Left lung (tissue), 10 donors: ENCODE results near the gene AP3S2. TPM values are rescaled to one million over a fixed set of nuclear protein-coding genes. Genes with fewer than 3 reads are reported as not detected.
"Not testable (repeated sequence)": the region's sequence is repeated elsewhere in the genome, so short reads cannot be mapped to it uniquely, and the experiment has no call there.

Experiments
- ATAC-seq: fragments of 200-7000 bp; cut with Tn5 transposase; one replicate; pipeline ENCODE4 v1.9.1; 2020; ENCODE audit warnings: moderate library complexity
- DNase-seq, 4 donors: peaks; one replicate each; pipeline ENCODE4 v3.0.0-alpha.2; 2013 to 2020
- H3K27ac ChIP-seq, 2 donors: fragments of 200-600 bp; sonication (generic) in 1 of 2; one replicate each; pipeline versions ENCODE4 v1.5.0 to v1.8.0; 2020 to 2021
- H3K27me3 ChIP-seq, 2 donors: fragments of 200-600 bp; sonication (generic) in 1 of 2; one replicate each; pipeline versions ENCODE4 v1.5.0 to v1.8.0; 2020 to 2021
- H3K36me3 ChIP-seq, 2 donors: fragments of 200-600 bp; sonication (generic) in 1 of 2; one replicate each; pipeline versions ENCODE4 v1.5.0 to v1.8.0; 2020 to 2021
- H3K4me1 ChIP-seq, 2 donors: fragments of 200-600 bp; one replicate each; pipeline ENCODE4 v1.8.0; 2021
- H3K4me3 ChIP-seq, 2 donors: fragments of 200-600 bp; sonication (generic) in 1 of 2; one replicate each; pipeline versions ENCODE4 v1.5.0 to v1.8.0; 2020 to 2021; ENCODE audit warnings: mild to moderate bottlenecking in 1 of 2
- H3K9me3 ChIP-seq, 2 donors: fragments of 200-600 bp; sonication (generic) in 1 of 2; one replicate each; pipeline versions ENCODE4 v1.5.0 to v1.8.0; 2020 to 2021
- intact Hi-C, 2 donors: fragments of 100-400 bp; cut with DNase I; formaldehyde crosslinking; loops; one replicate each; pipeline versions ENCODE4 v1.11.2 to v1.14.2; 2022
- polyA plus RNA-seq, 6 donors: library from polyadenylated mRNA; unstranded; fragments of 120-200 nt; gene quantifications; one replicate each; pipeline ENCODE4 v1.2.1, GENCODE V29; 2013; ENCODE audit not compliant: insufficient read length in 6 of 6
- total RNA-seq, 2 donors: library from RNA; stranded (reverse); fragmentation: NEBNext Ultra II Directional; extraction: Animal tissue kit (Norgen Biotek cat#: 25700); gene quantifications; one replicate each; pipeline ENCODE4 v1.2.1, GENCODE V29; 2021
- TF ChIP-seq, protein P1 (sequence below), 2 donors: fragments of 200-600 bp; sonication (generic) in 1 of 2; IDR thresholded peaks; one replicate each; pipeline versions ENCODE4 v1.5.0 to v1.8.0; 2021; ENCODE audit warnings: antibody characterized with exemption in 2 of 2
- donor health status: DM: no; HTN: yes; CAD: no.
- donor health status: DM: no; HTN: no; CAD: no.

Gene AP3S2
- total and polyA plus RNA-seq, 8 donors, result 27.1 to 39.5 (median 33.7) TPM

DNA sequence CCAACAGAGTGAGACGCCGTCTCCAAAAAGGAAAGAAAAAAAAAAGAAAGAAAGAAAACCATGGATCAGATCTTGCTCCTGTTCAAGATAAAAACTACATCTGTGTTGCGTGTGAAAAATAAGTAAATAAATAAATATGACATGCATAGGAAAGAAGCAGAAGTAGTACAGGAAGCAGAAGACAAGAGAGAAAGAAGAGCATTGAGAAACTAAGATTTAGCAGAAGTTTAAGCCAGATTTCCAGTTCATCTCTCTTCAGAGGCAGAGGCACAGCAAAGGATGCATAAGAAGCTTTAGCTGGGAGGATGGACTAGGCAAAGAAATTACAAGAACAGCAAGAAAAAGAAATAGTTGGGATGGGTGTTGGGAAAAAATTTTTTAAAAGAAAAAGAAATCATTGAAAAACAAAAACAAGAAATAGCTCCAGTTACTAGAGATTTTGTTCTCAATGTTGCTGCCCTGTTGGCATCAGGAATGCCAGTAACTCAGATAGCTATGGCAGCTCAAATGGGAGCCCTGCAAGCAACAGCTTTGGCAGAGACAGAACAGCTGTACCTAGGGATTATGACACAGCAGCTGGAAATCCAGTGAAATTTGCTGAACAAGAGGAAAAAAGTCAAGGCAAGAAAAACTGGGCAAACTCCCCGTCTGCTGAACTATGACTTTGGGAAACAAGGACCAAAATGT is 17.3 kb downstream of the AP3S2 start:
- peak overlapping the region in 1 of 2 donors; percentile 75 for H3K27ac ChIP-seq
- H3K36me3 ChIP-seq, result peaks cover 0 to 50% of the 10 kb centered on the region in 2 donors
- H3K4me1 ChIP-seq, result peaks cover 0 to 29% of the 10 kb centered on the region in 2 donors
- TF ChIP-seq, protein P1, sequence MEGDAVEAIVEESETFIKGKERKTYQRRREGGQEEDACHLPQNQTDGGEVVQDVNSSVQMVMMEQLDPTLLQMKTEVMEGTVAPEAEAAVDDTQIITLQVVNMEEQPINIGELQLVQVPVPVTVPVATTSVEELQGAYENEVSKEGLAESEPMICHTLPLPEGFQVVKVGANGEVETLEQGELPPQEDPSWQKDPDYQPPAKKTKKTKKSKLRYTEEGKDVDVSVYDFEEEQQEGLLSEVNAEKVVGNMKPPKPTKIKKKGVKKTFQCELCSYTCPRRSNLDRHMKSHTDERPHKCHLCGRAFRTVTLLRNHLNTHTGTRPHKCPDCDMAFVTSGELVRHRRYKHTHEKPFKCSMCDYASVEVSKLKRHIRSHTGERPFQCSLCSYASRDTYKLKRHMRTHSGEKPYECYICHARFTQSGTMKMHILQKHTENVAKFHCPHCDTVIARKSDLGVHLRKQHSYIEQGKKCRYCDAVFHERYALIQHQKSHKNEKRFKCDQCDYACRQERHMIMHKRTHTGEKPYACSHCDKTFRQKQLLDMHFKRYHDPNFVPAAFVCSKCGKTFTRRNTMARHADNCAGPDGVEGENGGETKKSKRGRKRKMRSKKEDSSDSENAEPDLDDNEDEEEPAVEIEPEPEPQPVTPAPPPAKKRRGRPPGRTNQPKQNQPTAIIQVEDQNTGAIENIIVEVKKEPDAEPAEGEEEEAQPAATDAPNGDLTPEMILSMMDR (IDR thresholded peaks at IDR 0.05), result no peak
- no peak overlapping the region for H3K4me3 ChIP-seq
- ATAC-seq, result no peak
- intact Hi-C loops, result loop anchor here in 1 of 2 donors (5.0 kb wide), 1 partner anchor 114 kb away; no protein-coding TSS in a partner anchor
- no peak for DNase-seq
- H3K9me3 ChIP-seq, result no peaks in the 10 kb centered on the region
- no peaks in the 10 kb centered on the region for H3K27me3 ChIP-seq

DNA sequence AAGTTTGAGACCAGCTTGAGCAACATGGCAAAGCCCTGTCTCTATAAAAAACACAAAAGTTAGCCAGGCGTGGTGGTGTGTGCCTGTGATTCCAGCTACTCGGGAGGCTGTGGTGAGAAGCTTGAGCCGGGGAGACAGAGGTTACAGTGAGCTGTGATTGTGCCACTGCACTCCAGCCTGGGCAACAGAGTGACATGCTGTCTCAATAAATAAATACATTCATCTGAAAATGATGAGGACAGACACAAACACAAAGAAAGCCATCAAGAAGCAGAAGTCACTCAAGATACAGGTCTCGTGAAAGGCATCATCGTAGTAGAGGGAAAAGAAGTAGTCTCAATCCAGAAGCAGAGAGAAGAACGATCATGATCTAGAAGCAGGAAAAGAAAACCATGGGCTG is 18.1 kb downstream of the AP3S2 start:
- Histone ChIP-seq H3K27me3 (no peaks in the 10 kb centered on the region), H3K27ac (peak overlapping the region in 1 of 2 donors; percentile 75), H3K4me3 (no peak overlapping the region), H3K9me3 (no peaks in the 10 kb centered on the region), H3K4me1 (peaks cover 0 to 29% of the 10 kb centered on the region in 2 donors), H3K36me3 (peaks cover 0 to 55% of the 10 kb centered on the region in 2 donors)
- DNase-seq (no peak), ATAC-seq (no peak)
- intact Hi-C loops, result loop anchor here in 1 of 2 donors (5.0 kb wide), 1 partner anchor 113 kb away; no protein-coding TSS in a partner anchor
- TF ChIP-seq, protein P1 (IDR thresholded peaks at IDR 0.05), result no peak

GRCh38 chr15:89874926-89875564 is 18.7 kb downstream of the AP3S2 start:
- Histone ChIP-seq H3K36me3 (peaks cover 0 to 56% of the 10 kb centered on the region in 2 donors), H3K9me3 (no peaks in the 10 kb centered on the region), H3K27me3 (no peaks in the 10 kb centered on the region), H3K27ac (peak overlapping the region in 1 of 2 donors; percentile 75), H3K4me3 (no peak overlapping the region), H3K4me1 (peaks cover 0 to 29% of the 10 kb centered on the region in 2 donors)
- ATAC-seq, result peak; percentile 99
- peak; percentile 50 to 96 (median 81) for DNase-seq
- TF ChIP-seq, protein P1 (IDR thresholded peaks at IDR 0.05), result peak; percentile 94
- intact Hi-C loops, result loop anchor here in 1 of 2 donors (5.0 kb wide), 1 partner anchor 113 kb away; no protein-coding TSS in a partner anchor

DNA sequence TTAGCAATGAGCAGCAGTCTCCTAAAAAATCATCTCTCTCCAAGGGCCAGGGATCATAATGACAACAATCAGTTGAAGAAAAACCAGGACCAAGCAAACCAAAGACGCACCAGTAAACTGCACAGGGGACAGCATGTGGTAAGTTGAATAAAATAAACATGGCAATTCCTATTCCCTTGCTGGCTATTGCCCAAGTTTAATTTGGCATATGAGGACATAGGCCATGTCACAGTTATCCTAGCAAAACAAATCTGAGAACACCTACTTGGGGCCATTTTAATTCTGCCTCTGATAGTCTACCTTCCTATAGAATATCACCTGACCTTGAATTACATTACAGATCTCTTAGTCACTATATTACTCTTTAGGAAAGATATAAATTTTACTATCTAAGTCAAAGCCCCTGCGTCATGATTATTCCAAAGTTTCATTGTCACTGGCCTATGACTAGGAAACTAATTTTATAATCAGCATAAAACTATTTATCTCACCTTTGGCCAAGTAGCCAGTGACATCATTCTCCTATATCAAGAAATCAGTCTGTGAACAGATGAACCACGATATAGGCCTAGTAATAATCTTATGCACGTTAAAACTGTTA is 23.0 kb downstream of the AP3S2 start:
- ATAC-seq (no peak), DNase-seq (no peak)
- TF ChIP-seq, protein P1 (IDR thresholded peaks at IDR 0.05), result no peak
- Histone ChIP-seq H3K9me3 (no peaks in the 10 kb centered on the region), H3K4me1 (peaks cover 0 to 17% of the 10 kb centered on the region in 2 donors), H3K36me3 (peaks cover 0 to 42% of the 10 kb centered on the region in 2 donors), H3K4me3 (no peak overlapping the region), H3K27me3 (no peaks in the 10 kb centered on the region), H3K27ac (no peak overlapping the region)
- intact Hi-C loops, result no loop called here

- H3K27me3 ChIP-seq, result no peaks in the 10 kb centered on the region
- TF ChIP-seq, protein P1 (IDR thresholded peaks at IDR 0.05), result no peak
- H3K9me3 ChIP-seq, result no peaks in the 10 kb centered on the region
- intact Hi-C loops, result no loop called here
- H3K27ac ChIP-seq, result peak overlapping the region in 1 of 2 donors; percentile 18
- ATAC-seq, result no peak
- H3K4me1 ChIP-seq, result peaks cover 0 to 9% of the 10 kb centered on the region in 2 donors
- peaks cover 0 to 46% of the 10 kb centered on the region in 2 donors for H3K36me3 ChIP-seq
- no peak for DNase-seq
- H3K4me3 ChIP-seq, result no peak overlapping the region
These were observed 23.8 kb downstream of the AP3S2 start for GRCh38 chr15:89870006-89870405.

DNA sequence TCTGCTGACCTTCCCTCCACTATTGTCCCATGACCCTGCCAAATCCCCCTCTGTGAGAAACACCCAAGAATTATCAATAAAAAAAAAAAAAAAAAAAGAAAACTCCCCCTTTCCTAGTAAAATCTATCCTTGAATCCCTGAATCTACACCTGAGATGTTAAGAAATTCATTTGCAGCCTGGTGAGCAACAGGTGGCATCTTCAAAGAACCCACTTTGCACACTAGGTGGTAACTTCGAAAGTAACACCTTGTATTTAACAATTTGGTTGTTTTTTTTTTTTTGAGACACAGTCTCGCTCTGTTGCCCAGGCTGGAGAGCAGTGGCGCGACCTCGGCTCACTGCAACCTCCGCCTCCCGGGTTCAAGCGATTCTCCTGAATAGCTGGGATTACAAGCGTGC is 24.3 kb downstream of the AP3S2 start:
- H3K4me1 ChIP-seq, H3K9me3 ChIP-seq, DNase-seq, intact Hi-C loops, H3K4me3 ChIP-seq, H3K27me3 ChIP-seq, ATAC-seq: not testable (repeated sequence)
- H3K36me3 ChIP-seq, result peaks cover 0 to 51% of the 10 kb centered on the region in 2 donors
- peak overlapping the region in 1 of 2 donors; percentile 18 for H3K27ac ChIP-seq
